GM12864 (cell line): ENCODE measurements around the gene ZFPL1.
"Not testable (repeated sequence)": the region's sequence is repeated elsewhere in the genome, so short reads cannot be mapped to it uniquely, and the experiment has no call there.

Source experiments
- DNase-seq: peaks from one replicate; pipeline ENCODE4 v3.0.0-alpha.2; 2011; ENCODE audit warnings: low read depth
- H3K4me3 ChIP-seq: 2 replicates; pipeline ENCODE4 v1.5.1; 2011; ENCODE audit warnings: mild to moderate bottlenecking, low read depth, low read length, control low read depth
- TF ChIP-seq, protein P1 (sequence below): IDR thresholded peaks from 2 replicates; pipeline ENCODE4 v1.5.1; 2011; ENCODE audit warnings: low read depth, mild to moderate bottlenecking, moderate library complexity, low read length, control low read depth, inconsistent platforms; ENCODE audit errors: missing control alignments

Gene ZFPL1

DNA sequence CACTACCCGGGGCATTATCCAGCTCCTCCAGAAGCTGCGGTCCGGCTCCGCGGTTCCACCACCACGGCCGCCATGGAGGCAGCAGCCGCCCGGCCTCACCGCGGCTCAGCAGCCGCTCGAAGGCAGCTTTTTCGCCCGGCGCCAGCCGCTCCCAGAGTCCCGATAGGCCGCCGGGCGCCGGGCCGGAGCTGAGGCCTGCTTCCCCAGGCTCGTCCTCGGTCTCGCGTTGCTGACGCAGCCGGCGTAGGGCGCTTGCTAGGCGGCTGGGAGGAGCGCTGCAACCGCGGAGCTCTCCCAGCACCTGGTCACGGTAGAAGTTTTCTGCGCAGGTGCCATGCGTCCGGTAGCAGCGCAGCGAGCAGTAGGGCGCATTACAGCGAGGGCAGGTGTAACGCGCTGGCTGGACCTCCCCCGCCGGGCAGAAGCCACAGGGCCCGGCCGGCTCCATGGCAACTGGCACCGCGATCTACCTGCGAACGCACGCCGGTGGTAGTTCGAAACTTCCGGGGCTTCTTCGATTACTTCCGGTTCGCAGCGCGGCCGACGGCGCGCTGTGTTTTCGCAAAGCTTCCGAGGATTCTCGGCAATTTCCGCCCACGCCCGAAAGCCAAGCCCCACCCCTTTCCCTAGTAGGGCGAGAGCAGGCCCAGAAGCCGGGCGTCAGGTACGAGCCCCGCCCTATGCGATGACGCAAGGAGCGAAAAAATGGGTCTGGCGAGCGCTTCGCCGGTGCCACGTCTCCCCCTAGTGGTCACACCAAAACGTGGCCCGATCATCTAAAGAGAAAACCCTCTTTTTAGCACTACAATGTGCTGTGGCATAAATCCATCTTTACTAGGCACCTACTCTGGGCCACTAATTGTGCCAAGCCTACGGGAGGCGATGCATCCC lies 33.4 kb downstream of the ZFPL1 start, which contains the start of gene ZNHIT2:
ZNHIT2 (minus strand) TSS at position 496 of the 891 bp plus-strand sequence; CDS start at position 448, 48 bp downstream.
- DNase-seq = peak; percentile 96
- peak within 1 kb of the TSS; percentile 84 for H3K4me3 ChIP-seq
- TF ChIP-seq, protein P1, sequence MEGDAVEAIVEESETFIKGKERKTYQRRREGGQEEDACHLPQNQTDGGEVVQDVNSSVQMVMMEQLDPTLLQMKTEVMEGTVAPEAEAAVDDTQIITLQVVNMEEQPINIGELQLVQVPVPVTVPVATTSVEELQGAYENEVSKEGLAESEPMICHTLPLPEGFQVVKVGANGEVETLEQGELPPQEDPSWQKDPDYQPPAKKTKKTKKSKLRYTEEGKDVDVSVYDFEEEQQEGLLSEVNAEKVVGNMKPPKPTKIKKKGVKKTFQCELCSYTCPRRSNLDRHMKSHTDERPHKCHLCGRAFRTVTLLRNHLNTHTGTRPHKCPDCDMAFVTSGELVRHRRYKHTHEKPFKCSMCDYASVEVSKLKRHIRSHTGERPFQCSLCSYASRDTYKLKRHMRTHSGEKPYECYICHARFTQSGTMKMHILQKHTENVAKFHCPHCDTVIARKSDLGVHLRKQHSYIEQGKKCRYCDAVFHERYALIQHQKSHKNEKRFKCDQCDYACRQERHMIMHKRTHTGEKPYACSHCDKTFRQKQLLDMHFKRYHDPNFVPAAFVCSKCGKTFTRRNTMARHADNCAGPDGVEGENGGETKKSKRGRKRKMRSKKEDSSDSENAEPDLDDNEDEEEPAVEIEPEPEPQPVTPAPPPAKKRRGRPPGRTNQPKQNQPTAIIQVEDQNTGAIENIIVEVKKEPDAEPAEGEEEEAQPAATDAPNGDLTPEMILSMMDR = peak; percentile 91

DNA sequence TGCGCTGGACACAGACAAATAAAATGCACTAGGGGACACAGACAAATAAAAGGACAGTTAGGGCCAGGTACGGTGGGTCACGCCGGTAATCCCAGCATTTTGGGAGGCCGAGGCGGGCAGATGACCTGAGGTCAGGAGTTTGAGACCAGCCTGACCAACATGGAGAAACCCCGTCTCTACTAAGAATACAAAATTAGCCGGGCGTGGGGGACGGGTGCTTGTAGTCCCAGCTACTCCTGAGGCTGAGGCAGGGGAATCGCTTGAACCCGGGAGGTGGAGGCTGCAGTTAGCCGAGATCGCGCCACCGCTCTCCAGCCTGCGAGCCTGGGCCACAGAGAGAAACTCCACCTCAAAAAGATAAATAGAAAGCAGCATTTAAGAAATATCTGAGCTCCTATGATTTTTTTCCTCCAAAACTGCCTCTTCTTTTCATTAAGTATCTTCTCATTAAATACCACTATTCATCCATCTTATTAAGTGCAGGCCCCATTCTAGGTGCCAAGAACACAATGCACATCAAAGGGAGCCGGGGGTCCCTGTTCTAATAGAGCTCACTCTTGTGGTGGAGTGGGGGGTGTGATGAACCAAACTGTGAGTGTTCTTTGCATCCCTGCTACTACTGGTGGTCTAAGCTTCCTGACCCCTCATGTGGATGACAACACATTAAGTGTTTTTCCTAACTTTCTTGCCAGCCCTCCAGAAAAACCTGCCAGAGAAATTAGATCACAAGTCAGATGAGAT lies 34.2 kb downstream of the ZFPL1 start:
- H3K4me3 ChIP-seq = no peak overlapping the region
- DNase-seq = no peak
- TF ChIP-seq, protein P1 = no peak

DNA sequence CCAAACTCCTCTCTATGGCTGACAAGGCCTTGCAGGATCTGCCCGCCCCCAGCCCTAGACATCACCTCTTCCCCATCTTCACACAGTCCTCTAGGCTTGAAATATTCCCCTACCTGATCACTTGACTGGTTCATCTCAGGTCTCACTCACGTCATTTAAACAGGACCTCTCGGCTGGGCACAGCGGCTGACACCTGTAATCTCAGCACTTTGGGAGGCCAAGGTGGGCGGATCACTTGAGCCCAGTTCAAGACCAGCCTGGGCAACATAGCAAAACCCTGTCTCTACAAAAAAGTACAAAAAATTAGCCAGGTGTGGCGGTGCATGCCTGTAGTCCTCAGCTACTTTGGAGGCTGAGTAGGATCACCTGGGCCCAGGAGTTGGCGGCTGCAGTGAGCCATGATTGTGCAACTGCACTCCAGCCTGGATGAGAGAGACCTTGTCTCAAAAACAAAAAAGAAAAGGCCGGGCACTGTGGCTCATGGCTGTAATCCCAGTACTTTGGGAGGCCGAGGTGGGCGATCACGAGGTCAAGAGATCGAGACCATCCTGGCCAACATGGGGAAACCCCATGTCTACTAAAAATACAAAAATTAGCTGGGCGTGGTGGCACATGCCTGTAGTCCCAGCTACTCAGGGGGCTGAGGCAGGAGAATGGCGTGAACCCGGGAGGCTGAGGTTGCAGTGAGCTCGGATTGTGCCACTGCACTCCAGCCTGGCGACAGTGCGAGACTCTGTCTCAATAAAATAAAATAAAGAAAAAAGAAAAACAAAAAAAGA lies 35.1 kb downstream of the ZFPL1 start:
- not testable (repeated sequence) for H3K4me3 ChIP-seq, DNase-seq

DNA sequence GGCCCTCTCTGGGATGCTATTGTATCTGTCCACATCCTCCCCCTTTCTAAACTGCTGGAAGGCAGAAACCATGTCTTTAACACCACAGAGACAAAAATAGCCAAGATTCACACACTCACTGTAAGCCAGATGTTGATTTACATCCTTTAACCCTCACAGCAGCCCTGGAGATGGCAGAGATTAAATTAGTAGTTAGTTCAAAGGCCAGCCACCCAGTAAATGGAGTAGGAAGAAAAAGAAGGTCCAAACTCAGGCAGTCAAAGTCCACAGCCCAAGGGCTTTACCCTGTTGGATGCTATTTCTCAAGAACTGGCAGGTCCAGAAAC lies 35.6 kb downstream of the ZFPL1 start:
- no peak for DNase-seq
- TF ChIP-seq, protein P1 = no peak
- H3K4me3 ChIP-seq = no peak overlapping the region

DNA sequence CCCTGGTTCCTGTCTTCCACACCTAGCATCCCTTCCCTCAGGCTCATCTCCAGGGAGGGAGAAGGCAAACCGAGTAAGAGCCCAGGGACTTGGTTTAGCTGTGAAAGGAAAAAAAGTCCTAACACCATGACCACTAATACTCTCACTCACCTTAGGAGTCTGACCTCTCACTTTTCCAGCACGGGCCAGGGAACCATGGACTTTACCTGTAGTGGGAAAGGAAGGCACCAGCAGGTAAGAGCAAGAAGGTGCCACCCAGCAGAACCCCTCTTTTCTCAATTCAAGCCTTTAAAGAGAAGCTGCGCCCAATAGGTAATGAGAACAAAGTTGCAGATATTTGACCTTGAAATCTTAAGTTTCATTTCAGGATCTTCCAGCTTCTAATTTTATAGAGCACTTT lies 36.8 kb downstream of the ZFPL1 start:
- no peak for DNase-seq
- TF ChIP-seq, protein P1 = no peak
- peak overlapping the region; percentile 85 for H3K4me3 ChIP-seq

DNA sequence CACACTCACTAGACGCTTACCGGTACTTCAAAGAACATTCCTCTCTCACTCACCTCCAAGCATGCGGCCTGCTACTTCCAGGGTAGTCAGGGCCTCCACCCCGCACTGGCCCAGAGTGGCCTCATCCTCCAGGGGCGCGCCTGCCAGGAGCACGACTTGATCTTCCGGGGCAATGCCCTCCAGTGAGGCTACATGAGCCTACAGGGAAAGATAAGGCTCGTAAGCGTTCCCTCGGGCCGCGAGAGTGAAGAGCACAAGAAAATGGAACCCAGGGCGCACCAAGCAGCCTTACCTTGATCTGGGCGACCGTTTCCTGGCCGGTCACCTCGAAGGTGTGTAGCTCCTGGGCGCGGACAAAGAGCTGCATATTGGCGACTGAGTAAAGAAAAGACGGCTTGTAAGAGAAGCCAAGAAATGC lies 37.4 kb downstream of the ZFPL1 start:
- TF ChIP-seq, protein P1 = no peak
- DNase-seq = no peak
- H3K4me3 ChIP-seq = peak overlapping the region; percentile 85
